ENCODE data around the gene CD99.

DNA sequence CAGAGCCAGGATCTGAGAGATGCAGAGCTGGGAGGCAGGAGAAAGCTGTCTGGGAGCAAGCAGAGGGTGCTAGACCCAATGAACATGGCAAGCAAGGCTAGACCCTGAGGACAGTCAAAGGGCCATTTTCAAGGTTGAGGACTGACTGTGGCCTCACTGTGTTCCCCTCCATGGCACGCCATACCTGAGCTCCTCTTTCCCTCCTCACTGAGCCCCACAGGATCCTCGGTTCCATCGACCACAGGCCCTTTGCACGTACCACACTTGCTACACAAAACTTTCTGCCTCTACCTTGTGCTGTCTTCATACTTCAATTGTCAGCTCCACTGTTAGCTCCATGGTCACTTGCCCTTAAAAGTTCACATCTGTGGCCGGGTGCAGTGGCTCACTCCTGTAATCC lies 45.5 kb upstream of the CD99 start:
- TF ChIP-seq FOXA1 (IDR thresholded peaks at IDR 0.05) (no peak), FOXA1 (CRISPR knock-in tag; IDR thresholded peaks at IDR 0.05) (no peak), BHLHE40 (IDR thresholded peaks at IDR 0.05; ENCODE audit: low read length) (no peak), ZNF24 (IDR thresholded peaks at IDR 0.05) (no peak), CTCF (CRISPR knock-in tag; IDR thresholded peaks at IDR 0.05) (no peak), NCOA5 (CRISPR knock-in tag; IDR thresholded peaks at IDR 0.05) (no peak)
- TF ChIP-seq, protein P1, sequence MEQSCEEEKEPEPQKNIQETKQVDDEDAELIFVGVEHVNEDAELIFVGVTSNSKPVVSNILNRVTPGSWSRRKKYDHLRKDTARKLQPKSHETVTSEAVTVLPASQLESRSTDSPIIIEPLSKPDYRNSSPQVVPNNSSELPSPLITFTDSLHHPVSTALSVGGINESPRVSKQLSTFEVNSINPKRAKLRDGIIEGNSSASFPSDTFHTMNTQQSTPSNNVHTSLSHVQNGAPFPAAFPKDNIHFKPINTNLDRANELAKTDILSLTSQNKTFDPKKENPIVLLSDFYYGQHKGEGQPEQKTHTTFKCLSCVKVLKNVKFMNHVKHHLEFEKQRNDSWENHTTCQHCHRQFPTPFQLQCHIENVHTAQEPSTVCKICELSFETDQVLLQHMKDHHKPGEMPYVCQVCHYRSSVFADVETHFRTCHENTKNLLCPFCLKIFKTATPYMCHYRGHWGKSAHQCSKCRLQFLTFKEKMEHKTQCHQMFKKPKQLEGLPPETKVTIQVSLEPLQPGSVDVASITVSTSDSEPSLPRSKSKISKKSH (CRISPR knock-in tag; IDR thresholded peaks at IDR 0.05; ENCODE audit: borderline replicate concordance), result no peak
- TF ChIP-seq, protein P2, sequence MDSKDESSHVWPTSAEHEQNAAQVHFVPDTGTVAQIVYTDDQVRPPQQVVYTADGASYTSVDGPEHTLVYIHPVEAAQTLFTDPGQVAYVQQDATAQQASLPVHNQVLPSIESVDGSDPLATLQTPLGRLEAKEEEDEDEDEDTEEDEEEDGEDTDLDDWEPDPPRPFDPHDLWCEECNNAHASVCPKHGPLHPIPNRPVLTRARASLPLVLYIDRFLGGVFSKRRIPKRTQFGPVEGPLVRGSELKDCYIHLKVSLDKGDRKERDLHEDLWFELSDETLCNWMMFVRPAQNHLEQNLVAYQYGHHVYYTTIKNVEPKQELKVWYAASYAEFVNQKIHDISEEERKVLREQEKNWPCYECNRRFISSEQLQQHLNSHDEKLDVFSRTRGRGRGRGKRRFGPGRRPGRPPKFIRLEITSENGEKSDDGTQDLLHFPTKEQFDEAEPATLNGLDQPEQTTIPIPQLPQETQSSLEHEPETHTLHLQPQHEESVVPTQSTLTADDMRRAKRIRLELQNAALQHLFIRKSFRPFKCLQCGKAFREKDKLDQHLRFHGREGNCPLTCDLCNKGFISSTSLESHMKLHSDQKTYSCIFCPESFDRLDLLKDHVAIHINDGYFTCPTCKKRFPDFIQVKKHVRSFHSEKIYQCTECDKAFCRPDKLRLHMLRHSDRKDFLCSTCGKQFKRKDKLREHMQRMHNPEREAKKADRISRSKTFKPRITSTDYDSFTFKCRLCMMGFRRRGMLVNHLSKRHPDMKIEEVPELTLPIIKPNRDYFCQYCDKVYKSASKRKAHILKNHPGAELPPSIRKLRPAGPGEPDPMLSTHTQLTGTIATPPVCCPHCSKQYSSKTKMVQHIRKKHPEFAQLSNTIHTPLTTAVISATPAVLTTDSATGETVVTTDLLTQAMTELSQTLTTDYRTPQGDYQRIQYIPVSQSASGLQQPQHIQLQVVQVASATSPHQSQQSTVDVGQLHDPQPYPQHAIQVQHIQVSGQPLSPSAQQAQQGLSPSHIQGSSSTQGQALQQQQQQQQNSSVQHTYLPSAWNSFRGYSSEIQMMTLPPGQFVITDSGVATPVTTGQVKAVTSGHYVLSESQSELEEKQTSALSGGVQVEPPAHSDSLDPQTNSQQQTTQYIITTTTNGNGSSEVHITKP (CRISPR knock-in tag; IDR thresholded peaks at IDR 0.05; ENCODE audit: low read depth), result no peak

Measured in HepG2 (cell line).